NOMO-1 treated with DMSO at 0.1 percent for 48 hours (cell line): ENCODE results near the gene CD84.
A peak's percentile ranks its signal among the peaks of the same experiment; 100 is the strongest.
"Not testable (repeated sequence)": the region's sequence is repeated elsewhere in the genome, so short reads cannot be mapped to it uniquely, and the experiment has no call there.

ENCODE experiments used
- DNase-seq: peaks from one replicate; lab custom pipeline; 2025; ENCODE audit not compliant: unreplicated experiment; lab: John Stamatoyannopoulos, UW

Gene CD84

DNA sequence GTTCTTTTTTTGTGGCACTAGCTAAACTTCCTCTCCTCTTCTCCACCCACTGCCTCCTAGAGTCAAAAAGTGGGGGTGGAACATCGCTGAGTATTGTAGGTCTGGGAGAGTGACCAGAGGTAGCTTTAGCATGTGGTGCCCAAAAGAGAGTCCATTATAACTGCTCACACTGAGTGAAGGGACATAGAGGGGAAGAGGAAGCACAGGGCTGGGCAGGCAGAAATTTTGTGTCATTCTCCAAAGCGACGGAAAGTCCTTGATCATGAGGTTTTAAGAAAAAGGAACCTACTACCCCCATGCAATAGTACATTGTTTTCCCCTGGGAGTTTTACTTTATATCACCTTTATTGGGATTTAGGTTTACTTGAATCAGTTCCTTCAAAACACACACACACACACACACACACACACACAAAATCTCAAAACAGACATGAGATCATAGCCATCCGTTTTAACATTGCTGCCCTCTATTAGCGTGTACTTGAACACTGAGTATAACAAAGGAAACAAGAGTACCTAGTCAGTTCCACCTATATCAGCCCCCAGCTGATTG is 4.1 kb downstream of the CD84 start:
- peak; percentile 83 for DNase-seq

DNA sequence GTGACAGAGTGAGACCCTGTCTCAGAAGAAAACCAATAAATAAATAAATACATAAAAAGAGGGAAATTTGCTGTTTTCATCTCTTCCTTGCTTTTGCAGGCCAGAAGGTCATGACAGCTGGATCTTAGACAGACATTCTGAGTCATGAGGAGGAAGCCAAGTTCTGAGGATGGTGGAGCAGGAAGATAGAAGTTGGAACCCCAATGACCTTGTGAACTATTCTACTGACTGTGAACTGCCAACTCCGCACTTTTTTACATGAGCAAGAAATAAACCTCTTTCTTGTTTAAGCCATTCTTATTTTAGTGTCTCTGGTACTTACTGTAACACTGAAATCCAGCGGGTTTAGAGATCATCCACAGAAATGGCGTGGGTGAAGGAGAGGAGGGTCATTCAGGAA is 8.5 kb downstream of the CD84 start:
- no peak for DNase-seq

DNA sequence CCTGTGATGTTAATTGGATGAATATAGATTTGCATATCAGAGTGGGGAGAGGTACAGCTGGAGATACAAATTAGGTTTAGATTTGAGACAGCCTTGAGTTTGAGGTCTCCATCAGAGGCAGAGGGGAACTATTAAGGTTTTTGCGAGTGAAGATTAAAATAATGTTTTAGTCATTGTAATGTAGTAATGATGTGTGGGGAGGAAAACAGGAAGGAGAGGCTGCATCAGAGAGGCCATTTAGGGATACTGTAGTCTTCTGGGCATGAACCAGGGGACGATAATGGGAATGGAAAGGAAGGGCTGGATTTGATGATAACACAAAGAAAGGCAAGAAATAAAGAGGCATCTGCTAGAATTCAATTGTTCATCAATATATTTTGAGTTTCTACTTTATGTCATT is 9.5 kb downstream of the CD84 start:
- DNase-seq: no peak

DNA sequence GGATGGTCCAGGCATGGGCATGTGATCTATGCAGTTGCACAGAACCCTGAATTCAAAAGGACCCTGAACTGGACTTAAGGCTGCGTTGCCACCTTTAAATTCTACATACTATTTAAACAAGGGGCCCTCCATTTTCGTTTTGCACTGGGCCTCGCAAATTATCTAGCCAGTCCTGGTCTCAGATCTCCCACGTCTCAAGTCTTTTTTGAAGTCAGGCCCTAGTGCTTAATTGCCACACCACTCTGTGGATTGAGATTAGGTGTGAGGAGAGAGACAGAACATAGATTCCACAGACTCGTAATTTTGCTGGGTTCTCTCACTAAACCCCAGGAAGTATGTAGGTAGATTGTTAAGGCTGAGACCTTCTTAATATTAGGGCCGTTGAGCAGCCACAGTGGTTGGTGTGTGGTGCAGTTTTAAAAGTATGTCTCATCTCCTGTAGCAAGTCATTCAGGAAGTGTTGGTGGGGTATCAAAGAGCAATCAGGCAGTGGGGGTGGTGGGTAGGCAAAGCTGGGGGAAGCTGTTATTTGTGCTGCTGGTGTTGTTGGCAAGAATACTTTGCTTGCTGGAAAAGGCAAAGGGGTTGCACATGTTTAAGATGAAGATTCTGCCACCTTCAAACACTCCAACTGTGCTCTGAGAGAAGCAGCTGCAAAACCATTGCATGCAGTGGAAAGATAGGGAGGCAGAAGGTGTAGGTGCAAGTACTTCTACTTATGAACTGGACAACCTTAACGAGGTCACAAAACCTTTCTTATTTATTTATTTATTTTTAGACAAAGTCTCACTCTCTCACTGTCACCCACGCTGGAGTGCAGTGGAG is 11.2 kb downstream of the CD84 start:
- DNase-seq: peak; percentile 18

DNA sequence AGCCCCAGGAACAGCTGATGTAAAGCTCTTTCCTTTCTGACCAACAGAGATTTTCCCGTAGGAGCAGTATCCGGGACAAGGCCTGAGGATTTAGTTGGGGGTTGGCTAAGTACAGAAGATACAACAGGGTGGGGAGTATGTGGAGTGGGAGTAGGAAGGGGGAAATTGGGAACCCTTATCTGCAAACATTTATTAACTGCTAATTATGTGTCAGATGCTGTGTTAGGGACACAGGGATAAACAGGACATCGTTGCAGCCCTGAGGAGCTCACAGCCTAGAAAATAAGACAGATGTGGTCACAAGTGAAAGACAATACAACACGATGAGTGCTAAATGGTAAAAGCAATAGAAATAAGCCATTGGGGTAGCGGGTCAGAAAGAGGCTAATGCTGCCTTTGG is 12.0 kb downstream of the CD84 start:
- DNase-seq: no peak

DNA sequence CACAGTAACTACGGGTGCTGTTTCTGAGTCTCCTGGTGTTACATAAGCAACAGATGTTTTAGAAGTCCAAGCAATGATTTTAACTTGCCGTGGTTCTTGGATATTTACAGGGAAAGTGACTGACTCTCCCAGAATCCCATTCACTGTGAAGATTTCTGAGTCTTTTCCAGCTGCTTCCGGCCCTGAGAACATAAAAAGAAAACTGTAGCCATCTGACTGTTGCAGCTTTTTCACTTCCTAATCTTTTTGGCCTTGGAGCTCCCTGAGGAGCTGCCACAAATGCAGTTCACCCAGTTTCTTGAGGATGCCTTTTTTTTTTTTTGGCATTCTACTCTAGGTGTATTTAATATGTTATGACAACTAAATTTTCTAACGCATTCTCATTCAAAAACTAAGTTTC is 13.7 kb downstream of the CD84 start:
- DNase-seq: no peak

DNA sequence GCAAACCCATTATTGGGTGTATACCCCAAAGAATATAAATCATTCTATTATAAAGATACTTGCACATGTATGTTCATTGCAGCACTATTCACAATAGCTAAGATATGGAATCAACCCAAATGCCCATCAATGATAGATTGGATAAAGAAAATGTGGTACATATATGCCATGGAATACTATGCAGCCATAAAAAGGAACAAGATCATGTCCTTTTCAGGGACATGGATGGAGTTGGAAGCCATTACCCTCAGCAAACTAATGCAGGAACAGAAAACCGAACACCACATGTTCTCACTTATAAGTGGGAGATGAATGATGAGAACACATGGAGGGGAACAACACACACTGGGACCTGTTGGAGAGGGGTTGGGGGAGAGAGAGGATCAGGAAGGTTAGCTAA is 16.1 kb downstream of the CD84 start:
- DNase-seq: not testable (repeated sequence)

DNA sequence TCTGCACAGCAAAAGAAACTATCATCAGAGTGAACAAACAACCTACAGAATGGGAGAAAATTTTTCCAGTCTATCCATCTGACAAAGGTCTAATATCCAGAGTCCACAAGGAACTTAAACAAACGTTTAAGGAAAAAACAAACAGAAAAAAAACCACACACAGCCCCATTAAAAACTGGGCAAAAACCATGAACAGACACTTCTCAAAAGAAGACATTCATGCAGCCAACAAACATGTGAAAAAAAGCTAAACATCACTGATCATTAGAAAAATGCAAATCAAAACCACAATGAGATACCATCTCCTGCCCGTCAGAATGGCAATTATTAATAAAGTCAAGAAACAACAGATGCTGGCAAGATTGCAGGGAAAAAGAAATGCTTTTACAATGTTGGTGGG is 16.6 kb downstream of the CD84 start:
- not testable (repeated sequence) for DNase-seq

DNA sequence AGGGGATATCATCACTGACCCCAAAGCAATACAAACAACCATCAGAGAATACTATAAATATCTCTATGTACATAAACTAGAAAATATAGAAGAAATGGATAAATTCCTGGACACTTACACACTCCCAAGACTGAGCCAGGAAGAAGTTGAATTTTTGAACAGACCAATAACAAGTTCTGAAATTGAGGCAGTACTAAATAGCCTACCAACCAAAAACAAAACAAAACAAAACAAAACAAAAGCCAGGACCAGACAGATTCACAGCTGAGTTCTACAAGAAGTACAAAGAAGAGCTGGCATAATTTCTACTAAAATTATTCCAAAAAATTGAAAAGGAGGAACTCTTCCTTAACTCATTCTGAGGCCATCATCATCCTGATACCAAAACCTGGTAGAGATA is 18.5 kb downstream of the CD84 start:
- no peak for DNase-seq

DNA sequence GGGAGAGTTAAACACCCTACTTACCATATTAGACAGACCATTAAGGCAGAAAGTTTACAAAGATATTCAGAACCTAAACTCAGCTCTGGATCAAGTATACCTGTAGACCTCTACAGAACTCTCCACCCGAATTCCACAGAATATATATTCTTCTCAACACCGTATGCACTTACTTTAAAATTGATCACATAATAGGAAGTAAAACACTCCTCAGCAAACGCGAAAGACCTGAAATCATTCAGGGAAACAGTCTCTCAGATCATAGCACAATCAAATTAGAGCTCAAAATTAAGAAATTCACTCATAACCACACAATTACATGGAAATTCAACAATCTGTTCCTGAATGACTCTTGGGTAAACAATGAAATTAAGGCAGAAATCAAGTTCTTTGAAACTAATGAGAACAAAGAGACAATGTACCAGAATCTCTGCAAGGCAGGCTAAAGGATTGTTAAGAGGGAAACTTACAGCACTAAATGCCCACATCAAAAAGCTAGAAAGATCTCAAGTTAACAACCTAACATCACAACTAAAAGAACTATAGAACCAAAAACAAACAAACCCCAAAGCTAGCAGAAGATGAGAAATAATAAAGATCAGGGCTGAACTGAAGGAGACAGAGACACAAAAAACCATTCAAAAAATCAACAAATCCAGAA is 19.1 kb downstream of the CD84 start:
- no peak for DNase-seq

DNA sequence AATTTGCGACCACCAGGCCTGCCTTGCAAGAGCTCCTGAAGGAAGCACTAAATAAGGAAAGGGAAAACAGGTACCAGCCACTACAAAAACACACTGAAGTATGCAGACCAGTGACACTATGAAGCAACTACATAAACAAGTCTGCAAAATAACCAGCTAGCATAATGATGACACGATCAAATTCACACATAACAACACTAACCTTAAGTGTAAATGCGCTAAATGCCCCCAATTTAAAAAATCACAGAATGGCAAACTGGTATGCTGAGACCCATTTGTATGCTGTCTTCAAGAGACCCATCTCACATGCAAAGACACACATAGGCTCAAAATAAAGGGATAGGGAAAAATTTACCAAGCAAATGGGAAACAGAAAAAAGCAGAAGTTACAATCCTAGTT is 19.9 kb downstream of the CD84 start:
- DNase-seq: not testable (repeated sequence)

DNA sequence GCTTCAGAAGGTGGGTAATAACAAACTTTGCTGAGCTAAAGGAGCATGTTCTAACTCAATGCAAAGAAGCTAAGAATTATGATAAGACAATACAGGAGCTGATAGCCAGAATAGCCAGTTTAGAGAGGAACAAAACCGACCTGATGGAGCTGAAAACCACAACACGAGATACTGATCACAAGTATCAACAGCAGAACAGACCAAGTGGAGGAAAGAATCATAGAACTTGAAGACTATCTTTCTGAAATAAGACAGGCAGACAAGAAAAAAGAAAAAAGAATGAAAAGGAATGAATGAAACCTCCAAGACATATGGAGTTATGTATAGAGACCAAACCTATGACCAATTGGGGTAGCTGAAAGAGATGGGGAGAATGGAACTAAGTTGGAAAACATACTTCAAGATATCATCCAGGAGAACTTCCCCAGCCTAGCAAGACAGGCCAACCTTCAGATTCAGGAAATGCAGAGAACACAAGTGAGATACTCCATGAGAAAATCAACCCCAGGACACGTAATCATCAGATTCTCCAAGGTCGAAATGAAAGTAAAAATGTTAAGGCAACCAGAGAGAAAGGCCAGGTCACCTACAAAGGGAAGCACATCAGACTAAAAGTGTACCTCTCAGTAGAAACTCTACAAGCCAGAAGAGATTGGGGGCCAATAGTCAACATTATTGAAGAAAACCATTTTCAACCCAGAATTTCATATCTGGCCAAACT is 20.5 kb downstream of the CD84 start:
- DNase-seq: no peak

DNA sequence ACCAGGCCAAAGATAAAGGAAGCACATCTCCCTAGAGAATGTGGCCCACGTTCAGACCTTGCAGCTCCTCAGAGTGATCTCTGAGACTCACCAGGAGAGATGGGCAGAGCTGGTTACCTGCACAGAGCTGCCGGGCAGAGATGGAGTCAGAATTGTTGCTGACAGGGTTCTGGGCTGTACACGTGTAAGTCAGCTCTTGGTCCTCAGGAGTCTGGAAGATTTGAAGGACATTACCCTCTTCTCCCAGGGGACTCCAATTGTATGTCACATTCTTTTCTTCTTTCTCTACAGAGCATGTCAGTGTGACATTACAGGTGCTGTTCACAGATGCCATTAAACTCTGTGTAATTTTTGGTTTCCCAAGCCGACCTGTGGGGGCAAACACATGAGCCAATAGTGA is 25.5 kb downstream of the CD84 start:
- DNase-seq: no peak

DNA sequence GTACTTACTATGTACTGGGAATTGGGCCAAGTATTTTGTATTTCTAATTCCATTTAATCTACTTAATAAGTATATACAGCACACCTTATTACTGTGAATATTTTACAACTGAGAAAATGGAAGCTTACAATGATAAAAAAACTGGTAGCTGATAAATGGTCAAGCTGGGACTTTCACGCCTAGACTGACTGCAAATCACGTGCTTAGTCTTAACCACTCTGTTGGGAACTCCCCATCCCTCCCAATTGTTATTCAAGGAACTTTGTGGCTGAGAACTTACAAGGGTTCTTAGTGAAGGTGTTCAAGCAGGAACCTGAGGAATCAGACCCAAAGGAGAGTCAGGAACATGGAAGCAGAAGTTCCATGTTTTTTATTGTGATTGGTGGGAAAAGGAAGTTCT is 26.9 kb downstream of the CD84 start:
- DNase-seq: no peak

DNA sequence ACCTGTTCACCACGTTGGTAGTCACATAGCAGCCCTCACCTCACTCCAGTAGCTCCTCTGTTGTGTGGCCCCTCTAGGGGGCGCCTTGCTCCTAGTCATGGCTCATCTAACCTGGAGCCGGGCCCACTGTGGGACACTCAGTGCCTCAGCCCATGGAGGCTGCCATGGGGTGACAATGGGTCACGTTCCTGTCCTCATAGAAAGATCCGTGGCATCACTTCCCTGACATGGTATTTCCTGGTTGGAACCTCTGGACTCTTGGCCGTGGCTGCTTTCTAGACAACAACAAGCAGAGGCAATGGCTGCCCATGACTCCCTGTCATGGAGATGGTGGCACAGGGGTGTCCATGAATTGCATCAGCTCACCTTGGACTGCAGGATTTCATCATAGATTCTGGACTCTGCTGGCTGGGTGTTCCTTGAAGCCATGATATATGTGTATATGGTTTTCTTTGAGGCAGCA is 28.7 kb downstream of the CD84 start:
- DNase-seq: no peak

DNA sequence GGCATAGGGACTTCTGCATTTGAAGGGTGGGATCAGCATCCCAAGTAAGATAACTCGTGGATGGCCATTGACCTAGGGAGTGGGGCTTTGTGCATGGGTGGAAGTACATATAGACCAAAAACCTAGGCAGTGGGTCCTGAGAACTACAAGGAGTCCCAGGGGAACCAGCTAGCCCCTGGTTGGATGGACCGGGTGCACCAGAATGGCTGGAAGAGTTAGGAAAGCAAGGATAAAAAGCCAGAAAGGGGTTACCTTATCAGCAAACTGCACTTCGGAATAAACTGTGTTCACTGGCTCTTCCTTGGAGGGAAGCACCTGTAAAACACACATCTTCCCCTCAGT is 29.7 kb downstream of the CD84 start:
- no peak for DNase-seq

DNA sequence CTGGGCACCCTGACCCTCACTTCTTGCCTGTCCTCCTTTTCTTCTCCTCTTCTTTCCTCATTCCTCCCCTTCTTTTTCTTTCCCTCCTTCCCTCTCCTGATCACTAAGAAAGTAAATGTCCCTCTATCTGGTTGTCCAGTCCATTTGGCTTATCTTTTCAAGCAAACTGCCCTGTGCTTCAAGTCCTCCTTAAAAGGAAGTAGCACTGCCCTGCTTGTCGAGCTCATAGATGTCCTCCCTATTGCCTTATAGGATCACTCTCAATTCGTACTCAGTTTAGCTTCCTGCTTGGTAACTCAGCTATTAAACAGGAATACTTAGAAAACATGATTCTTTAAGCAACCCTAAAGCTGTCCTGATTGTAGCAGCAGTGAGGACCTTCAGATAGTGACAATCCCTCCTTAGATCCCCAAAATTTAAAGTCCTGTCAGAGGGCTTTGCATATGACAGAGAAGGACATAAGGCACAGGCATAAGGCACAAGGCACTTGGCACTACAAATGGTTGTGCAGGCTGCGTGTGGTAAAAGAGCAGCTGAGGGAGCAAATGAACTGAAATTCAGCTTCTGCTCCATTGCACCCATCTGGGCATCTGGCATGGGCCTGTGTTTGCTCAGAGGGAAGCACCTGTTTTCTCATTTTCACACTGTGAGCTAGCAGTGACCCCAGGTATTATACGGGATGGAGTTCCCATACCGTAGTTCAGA is 30.2 kb downstream of the CD84 start:
- no peak for DNase-seq

DNA sequence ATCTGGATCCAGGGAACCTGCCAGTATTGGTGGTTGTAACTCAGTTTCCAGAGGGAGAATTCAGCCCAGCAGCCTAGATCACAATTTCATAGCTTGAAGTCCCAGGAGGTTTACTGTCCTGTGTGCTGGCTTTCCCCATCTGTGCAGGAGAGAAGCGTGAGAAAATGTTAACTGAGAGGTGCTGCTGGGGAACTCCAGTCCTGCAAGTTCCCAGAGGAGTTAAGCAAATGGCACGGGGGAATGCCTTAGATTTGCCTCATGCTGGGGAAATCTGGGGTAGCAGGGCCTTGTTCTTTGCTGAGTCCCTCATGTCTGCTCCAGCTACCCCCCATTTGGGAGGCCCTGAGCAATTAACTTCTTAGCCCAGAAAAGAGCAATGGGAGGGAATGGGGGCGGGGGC is 31.1 kb downstream of the CD84 start:
- no peak for DNase-seq

DNA sequence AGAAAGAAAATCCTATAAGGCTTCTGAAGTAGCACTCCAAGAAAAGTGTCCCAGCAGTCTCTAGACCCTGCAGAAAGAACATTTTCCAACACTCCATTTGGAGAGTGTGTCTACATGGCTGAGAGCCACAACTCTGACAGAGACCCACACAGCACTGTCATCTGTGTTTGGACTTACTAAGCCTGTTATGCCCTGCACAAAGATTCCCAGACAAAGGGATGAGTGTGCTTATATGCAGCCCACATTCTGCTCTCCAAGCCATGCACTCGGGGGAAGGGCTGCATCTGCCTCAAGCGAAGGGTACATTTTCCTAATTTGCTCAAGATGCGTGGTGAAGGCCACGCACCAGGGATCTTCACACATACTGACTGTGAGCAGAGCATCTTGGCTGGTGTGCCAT is 31.9 kb downstream of the CD84 start:
- DNase-seq: no peak

DNA sequence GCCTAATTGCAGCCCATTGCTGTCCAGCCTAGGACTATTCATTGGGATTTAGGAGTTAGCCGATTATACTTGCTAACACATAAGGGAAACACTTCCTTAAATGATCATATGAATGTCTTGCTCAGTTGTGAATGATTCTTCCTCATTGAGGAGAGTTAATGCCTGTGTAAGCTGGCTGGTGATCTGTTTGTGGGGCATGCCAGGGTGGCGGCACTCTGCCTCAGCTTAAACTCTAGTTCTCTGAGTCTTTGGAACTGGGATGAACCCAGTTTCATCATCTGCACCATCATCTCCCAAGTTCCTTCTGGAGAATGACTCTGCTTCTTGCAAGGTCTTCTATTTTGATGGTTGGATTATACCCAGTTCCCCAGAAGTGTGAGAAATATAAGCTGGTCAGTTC is 32.4 kb downstream of the CD84 start:
- no peak for DNase-seq

DNA sequence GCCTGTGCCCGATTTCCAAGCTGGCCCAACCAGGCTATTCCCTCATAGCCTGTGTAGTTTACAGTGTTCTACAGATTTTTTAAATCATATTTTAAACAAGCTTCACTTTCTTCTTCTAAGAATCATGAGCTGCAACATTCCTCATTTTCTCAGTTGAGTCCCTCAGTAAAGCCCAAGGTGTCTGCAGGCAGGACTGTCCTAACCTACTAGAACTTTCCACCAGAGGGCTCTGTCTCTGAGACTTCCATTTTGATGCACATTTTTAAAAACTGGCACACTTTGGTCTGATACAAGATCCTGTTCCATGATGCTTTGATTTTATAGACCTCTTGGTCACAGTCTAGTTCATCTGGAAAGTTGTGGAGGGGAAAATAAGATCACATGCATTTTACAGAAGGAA is 34.6 kb downstream of the CD84 start:
- DNase-seq: no peak
